ENCODE results near the gene CD2.

The CD2 gene

GRCh38 chr1:116739371-116740012 lies 14.7 kb upstream of the CD2 start:
- DNase-seq (ENCODE audit: insufficient read length, low spot score), result no peak

GRCh38 chr1:116740296-116740695 lies 13.9 kb upstream of the CD2 start:
- FAIRE-seq, result no peak
- no peak for DNase-seq (ENCODE audit: insufficient read length, low spot score)
- TF ChIP-seq CTCF (IDR thresholded peaks at IDR 0.05; ENCODE audit: insufficient read depth, missing control alignments), result no peak

More at GRCh38 chr1:116739371-116740012, 14.7 kb upstream of the CD2 start:
- TF ChIP-seq CTCF (IDR thresholded peaks at IDR 0.05; ENCODE audit: insufficient read depth, missing control alignments), result no peak
- no peak for FAIRE-seq

GRCh38 chr1:116740746-116741145 lies 13.5 kb upstream of the CD2 start:
- DNase-seq (ENCODE audit: insufficient read length, low spot score) (no peak), FAIRE-seq (no peak)
- no peak for TF ChIP-seq CTCF (IDR thresholded peaks at IDR 0.05; ENCODE audit: insufficient read depth, missing control alignments)

DNA sequence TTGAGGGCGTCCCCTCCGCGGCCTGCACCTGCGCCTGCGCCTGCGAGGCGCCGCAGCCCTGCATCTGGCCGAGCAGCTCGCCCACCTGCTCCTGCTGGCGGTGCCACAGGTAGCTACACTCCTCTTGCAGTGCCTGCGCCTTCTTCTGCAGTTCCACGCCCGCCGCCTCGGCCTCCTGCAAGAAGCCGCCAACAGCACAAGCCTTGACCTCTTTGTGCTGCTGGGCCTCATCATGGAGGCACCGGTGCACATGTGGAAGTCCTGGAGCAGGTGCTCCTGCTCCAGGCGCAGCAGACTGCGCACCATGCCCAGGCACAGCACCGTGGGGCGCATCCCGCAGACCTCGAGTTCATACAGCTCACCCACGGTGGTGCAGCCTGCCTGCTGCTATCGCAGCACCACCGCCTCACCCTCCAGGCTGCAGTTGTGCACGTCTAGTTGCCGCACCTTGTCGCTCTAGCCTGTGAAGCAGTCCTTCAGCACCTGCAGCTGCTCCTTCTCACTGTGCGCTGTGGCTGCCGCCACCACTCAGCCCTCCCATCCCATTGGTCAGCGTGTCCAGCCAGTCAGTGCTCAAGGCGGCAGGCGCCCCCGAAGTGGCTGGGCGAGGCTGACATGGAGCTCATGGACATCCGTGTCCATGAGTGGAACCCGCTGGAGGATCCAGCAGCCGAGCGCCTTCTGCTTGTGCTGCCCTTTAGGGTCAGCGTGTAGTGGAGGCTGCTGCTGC lies 12.2 kb upstream of the CD2 start:
- DNase-seq (ENCODE audit: insufficient read length, low spot score), result no peak
- no peak for FAIRE-seq
- TF ChIP-seq CTCF (IDR thresholded peaks at IDR 0.05; ENCODE audit: insufficient read depth, missing control alignments), result no peak

GRCh38 chr1:116743535-116743934 lies 10.7 kb upstream of the CD2 start:
- no peak for FAIRE-seq
- TF ChIP-seq CTCF (IDR thresholded peaks at IDR 0.05; ENCODE audit: insufficient read depth, missing control alignments), result no peak
- no peak for DNase-seq (ENCODE audit: insufficient read length, low spot score)

- DNase-seq (ENCODE audit: insufficient read length, low spot score), result no peak
- TF ChIP-seq CTCF (IDR thresholded peaks at IDR 0.05; ENCODE audit: insufficient read depth, missing control alignments), result no peak
- no peak for FAIRE-seq
These were observed 6.0 kb upstream of the CD2 start for GRCh38 chr1:116748272-116748671.

DNA sequence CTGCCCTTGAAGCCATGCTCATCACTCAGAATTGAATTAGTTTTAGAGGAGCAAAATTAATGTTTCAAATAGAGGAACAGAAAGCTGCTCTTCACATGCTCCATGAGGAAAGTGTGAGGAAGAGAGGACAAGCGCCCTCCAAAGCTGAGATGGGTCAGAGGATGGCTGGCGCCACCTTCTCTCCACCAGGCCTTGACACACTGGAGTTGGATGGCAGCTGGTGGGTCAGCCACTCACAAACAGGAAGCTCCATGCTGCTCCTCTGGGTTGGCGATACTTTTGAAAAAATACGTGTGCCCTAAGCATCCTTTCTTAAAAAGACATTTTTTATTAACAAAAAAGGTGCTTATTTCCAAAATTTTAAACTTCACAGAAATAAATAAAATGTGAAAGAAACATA lies 3.1 kb upstream of the CD2 start:
- TF ChIP-seq CTCF (IDR thresholded peaks at IDR 0.05; ENCODE audit: insufficient read depth, missing control alignments), result no peak
- FAIRE-seq (no peak), DNase-seq (ENCODE audit: insufficient read length, low spot score) (no peak)
